ENCODE results near the gene CCDC88A.

Gene CCDC88A

DNA sequence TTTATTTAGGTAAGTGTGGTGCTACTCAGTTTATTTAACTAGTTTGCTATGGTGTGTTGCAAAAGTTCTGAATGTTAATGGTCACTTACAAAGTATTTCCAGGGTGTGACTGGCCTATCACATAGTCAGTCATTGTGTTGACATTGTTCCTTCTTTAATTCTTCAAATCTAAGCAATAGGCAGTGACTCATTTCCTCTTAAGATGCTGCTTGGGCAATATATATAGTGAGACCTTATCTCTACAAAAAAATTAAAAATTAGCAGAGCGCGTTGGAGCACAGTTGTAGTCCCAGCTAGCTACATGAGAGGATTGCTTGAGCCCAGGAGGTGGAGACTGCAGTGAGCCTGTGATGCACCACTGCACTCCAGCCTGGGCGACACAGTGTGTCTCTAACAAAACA, 5.8 kb upstream of the CCDC88A start (continued):
- TF ChIP-seq ATF2 (tag by site-specific recombination; IDR thresholded peaks at IDR 0.05; ENCODE audit: low read depth) (no peak), SETDB1 (IDR thresholded peaks at IDR 0.05; ENCODE audit: insufficient read length, low read length) (no peak)

DNA sequence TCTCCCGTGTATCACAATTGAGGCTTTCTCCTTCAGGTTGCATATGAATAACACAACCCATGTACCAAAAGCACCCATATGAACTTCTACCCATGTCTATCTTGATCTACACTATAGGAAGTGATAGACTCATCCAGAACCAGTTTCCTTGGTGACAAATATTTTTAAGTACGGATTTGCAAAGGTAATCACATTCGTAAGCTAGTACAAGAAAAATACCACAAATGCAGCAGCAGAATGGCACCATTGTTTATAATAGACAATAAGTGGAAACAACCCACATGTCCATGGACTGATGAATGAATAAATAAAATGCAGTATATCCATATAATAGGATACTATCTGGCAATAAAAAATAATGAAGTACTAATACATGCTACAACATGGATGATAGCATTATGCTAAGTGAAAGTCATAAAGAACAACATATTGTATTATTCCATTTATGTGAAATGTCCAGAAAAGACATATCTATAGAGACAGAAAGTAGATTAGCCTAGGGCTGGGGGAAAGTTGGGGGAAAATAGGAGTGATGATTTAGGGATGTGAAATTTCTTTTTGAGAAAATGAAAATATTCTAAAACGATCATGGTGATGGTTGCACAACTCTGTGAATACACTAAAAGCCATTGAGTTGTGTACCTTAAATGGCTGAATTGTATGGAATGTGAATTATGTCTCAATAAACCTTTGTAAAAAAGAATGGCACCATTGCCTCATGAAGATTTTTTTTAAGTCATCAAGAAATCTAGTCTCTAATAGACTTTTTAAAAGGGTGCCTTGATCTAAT, 3.4 kb upstream of the CCDC88A start:
- Histone ChIP-seq H3K36me3 (ENCODE audit: control insufficient read depth in 2 of 2, insufficient read depth in 1 of 2, low read length in 2 of 2) (no peaks in the 10 kb centered on the region), H3K27ac (ENCODE audit: extremely low read depth, low read depth, low read length) (no peak overlapping the region), H3K4me1 (ENCODE audit: control insufficient read depth, insufficient read depth, low read length) (no peaks in the 10 kb centered on the region), H3K4me3 (ENCODE audit: low read depth, low read length) (no peak overlapping the region), H3K9me3 (ENCODE audit: control insufficient read depth, insufficient read depth, low read depth, low read length) (no peaks in the 10 kb centered on the region)
- TF ChIP-seq MZF1 (tag by site-specific recombination; IDR thresholded peaks at IDR 0.05; ENCODE audit: borderline replicate concordance): no peak
- peak; percentile 49; the same call in 1 of the 2 replicates for TF ChIP-seq PRDM1 (tag by site-specific recombination; IDR thresholded peaks at IDR 0.05)
- ChIA-PET CTCF (interaction anchor here (0.7 kb wide), 1 partner anchor 90 kb away, joined by 5 read pairs; no protein-coding TSS in a partner anchor), POLR2A (no interaction called here)

DNA sequence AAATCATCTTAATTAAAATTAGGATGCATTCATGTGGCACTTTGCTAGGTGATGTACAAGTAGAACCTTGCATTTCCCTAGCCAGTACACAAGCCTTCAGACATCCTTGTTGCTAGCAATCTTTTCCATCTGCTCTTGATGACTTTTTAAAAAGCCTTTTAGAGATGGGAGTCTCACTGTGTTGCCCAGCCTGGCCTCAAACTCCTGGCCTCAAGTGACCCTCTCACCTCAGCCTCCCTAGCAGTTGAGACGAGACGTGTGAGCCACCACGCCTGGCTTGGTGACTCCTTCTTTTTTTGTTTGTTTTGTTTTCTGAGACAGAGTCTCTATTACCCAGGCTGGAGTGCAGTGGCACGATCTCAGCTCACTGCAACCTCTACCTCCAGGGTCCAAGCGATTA, 1.7 kb upstream of the CCDC88A start:
- no peak overlapping the region for H3K27ac ChIP-seq (ENCODE audit: extremely low read depth, low read depth, low read length)
- no peak overlapping the region for H3K4me3 ChIP-seq (ENCODE audit: low read depth, low read length)
- H3K4me1 ChIP-seq (ENCODE audit: control insufficient read depth, insufficient read depth, low read length): peaks cover 4% of the 10 kb centered on the region; the same call in 1 of the 2 replicates
- no peaks in the 10 kb centered on the region for H3K9me3 ChIP-seq (ENCODE audit: control insufficient read depth, insufficient read depth, low read depth, low read length)
- ChIA-PET CTCF (no interaction called here), POLR2A (no interaction called here)
- 0 out of 2 replicates have a peak, but pooled peaks have one; percentile 12 for TF ChIP-seq WT1 (tag by site-specific recombination; IDR thresholded peaks at IDR 0.05)
- TF ChIP-seq, protein P1, sequence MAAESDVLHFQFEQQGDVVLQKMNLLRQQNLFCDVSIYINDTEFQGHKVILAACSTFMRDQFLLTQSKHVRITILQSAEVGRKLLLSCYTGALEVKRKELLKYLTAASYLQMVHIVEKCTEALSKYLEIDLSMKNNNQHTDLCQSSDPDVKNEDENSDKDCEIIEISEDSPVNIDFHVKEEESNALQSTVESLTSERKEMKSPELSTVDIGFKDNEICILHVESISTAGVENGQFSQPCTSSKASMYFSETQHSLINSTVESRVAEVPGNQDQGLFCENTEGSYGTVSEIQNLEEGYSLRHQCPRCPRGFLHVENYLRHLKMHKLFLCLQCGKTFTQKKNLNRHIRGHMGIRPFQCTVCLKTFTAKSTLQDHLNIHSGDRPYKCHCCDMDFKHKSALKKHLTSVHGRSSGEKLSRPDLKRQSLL (tag by site-specific recombination; IDR thresholded peaks at IDR 0.05): 0 out of 2 replicates have a peak, but pooled peaks have one; percentile 10
- no peak for TF ChIP-seq ZNF544 (tag by site-specific recombination; IDR thresholded peaks at IDR 0.05)
- H3K36me3 ChIP-seq (ENCODE audit: control insufficient read depth in 2 of 2, insufficient read depth in 1 of 2, low read length in 2 of 2): no peaks in the 10 kb centered on the region

- CTCF ChIA-PET: interaction anchor here (0.7 kb wide), 1 partner anchor 406 kb away, joined by 3 read pairs; no protein-coding TSS in a partner anchor
- no peaks in the 10 kb centered on the region for H3K9me3 ChIP-seq (ENCODE audit: control insufficient read depth, insufficient read depth, low read depth, low read length)
- no peak overlapping the region for H3K4me3 ChIP-seq (ENCODE audit: low read depth, low read length)
- no peaks in the 10 kb centered on the region for H3K36me3 ChIP-seq (ENCODE audit: control insufficient read depth in 2 of 2, insufficient read depth in 1 of 2, low read length in 2 of 2)
- H3K4me1 ChIP-seq (ENCODE audit: control insufficient read depth, insufficient read depth, low read length): peaks cover 4% of the 10 kb centered on the region; the same call in 1 of the 2 replicates
- POLR2A ChIA-PET: interaction anchor here (0.7 to 2.1 kb wide), 2 partner anchors 98 to 415 kb away, joined by 3 to 23 read pairs; partner anchors contain the start of gene CFAP36
- no peak overlapping the region for H3K27ac ChIP-seq (ENCODE audit: extremely low read depth, low read depth, low read length)
- TF ChIP-seq, protein P2, sequence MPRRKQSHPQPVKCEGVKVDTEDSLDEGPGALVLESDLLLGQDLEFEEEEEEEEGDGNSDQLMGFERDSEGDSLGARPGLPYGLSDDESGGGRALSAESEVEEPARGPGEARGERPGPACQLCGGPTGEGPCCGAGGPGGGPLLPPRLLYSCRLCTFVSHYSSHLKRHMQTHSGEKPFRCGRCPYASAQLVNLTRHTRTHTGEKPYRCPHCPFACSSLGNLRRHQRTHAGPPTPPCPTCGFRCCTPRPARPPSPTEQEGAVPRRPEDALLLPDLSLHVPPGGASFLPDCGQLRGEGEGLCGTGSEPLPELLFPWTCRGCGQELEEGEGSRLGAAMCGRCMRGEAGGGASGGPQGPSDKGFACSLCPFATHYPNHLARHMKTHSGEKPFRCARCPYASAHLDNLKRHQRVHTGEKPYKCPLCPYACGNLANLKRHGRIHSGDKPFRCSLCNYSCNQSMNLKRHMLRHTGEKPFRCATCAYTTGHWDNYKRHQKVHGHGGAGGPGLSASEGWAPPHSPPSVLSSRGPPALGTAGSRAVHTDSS (tag by site-specific recombination; IDR thresholded peaks at IDR 0.05): no peak
- TF ChIP-seq ZBTB7A (tag by site-specific recombination; IDR thresholded peaks at IDR 0.05; ENCODE audit: low read depth): no peak
- no peak for TF ChIP-seq YY1 (tag by site-specific recombination; IDR thresholded peaks at IDR 0.05)
- no peak for TF ChIP-seq ZSCAN30 (tag by site-specific recombination; IDR thresholded peaks at IDR 0.05)
Measured at GRCh38 chr2:55420871-55421270, 1.2 kb upstream of the CCDC88A start.

Measured in HEK293 (cell line).